ENCODE results near the gene CDR2.

DNA sequence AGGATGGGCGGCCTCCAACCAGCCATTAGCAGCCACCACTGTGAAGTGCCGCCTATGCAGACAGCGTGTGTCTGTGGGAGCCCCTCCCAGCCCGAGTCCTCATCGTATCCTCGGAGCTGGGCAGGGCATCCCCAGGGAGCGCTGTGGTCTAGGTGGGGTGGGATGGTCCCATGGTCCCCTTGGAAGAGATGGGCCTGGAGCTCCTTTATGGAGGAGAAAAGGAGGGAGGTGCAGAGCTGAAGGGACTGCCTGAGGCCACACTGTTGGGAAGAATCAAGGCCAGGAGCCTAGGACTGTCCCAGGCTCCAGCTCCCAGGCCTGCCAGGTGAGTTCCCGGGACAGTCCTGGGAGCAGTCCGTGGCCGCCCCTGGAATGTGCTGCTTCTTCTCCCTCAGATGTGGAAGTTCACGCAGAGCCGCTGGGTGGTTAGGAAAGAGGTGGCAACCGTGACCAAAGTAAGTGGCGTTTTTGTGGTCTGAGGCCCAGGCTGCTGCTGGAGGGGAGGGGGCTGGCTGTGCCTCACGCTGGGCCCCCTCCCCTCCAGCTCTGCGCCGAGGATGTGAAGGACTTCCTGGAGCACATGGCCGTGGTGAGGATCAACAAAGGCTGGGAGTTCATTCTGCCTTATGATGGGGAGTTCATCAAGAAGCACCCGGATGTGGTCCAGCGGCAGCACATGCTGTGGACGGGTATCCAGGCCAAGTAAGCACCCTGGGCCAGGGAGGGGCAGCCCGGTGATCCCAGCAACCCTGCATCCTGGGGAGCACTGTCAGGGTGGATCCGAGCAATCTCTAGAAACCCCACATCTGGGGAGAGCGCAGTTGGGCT, 50.2 kb downstream of the CDR2 start:
- TF ChIP-seq CTCF (IDR thresholded peaks at IDR 0.05; ENCODE audit: insufficient read depth, low read depth, low read length) (no peak), EZH2 (IDR thresholded peaks at IDR 0.05; ENCODE audit: insufficient read depth, low read length) (no peak)

All from astrocyte (in vitro differentiated cells and primary cell).